PC-3 (cell line): ENCODE measurements around the gene FAM168A.

ENCODE experiments used
- EZH2 ChIP-seq: fragments of 300-600 bp; sonication (generic); IDR thresholded peaks from one replicate; pipeline ENCODE4 v1.6.1; 2017; ENCODE audit warnings: antibody characterized with exemption, mild to moderate bottlenecking, low read length; ENCODE audit not compliant: unreplicated experiment
- TF ChIP-seq, protein P1 (sequence below): fragments of 300-600 bp; sonication (generic); conservative IDR thresholded peaks from 2 replicates; pipeline ENCODE4 v1.5.1; 2017; ENCODE audit warnings: antibody characterized with exemption, low read depth, mild to moderate bottlenecking, low read length

DNA sequence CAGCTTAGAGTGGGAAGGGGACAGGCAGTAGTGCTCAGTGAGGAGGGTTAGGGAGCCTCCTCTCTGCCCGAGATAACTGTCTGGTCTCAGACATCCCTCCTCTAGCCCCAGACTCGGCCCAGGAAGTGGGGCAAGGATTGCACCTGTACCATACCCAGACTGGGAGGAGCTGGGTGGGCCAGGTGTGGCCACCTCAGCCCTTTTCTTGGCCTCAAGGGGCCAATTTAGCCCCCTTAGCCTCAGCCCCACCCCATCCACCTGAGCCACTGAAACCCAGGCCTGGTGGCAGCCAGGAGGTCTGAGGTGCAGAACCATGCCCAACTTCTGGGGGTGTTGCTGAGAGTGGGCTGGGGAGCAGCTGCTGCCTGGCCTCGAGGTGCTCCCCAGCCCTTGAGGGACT is 215.2 kb downstream of the FAM168A start:
- TF ChIP-seq, protein P1, sequence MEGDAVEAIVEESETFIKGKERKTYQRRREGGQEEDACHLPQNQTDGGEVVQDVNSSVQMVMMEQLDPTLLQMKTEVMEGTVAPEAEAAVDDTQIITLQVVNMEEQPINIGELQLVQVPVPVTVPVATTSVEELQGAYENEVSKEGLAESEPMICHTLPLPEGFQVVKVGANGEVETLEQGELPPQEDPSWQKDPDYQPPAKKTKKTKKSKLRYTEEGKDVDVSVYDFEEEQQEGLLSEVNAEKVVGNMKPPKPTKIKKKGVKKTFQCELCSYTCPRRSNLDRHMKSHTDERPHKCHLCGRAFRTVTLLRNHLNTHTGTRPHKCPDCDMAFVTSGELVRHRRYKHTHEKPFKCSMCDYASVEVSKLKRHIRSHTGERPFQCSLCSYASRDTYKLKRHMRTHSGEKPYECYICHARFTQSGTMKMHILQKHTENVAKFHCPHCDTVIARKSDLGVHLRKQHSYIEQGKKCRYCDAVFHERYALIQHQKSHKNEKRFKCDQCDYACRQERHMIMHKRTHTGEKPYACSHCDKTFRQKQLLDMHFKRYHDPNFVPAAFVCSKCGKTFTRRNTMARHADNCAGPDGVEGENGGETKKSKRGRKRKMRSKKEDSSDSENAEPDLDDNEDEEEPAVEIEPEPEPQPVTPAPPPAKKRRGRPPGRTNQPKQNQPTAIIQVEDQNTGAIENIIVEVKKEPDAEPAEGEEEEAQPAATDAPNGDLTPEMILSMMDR = no peak
- TF ChIP-seq EZH2 = no peak
